Loucy (cell line): ENCODE results near the gene NME1.

Experiments used
- CTCF ChIP-seq: fragments of 200-600 bp; sonication (generic); conservative IDR thresholded peaks from 2 replicates; pipeline ENCODE4 v1.5.1; 2014; ENCODE audit warnings: mild to moderate bottlenecking, antibody characterized with exemption, low read length
- EZH2phosphoT487 ChIP-seq: fragments of 200-600 bp; IDR thresholded peaks from 2 replicates; pipeline ENCODE4 v1.6.1; 2018; ENCODE audit warnings: antibody characterized with exemption, mild to moderate bottlenecking, moderate library complexity, borderline replicate concordance

GRCh38 chr17:51164911-51165679 lies 11.7 kb downstream of the NME1 start:
- no peak for TF ChIP-seq CTCF
- TF ChIP-seq EZH2phosphoT487, result no peak
